Small intestine (tissue), 7 donors: ENCODE results near the gene LRIT2. TPM values are rescaled to one million over a fixed set of nuclear protein-coding genes. Genes with fewer than 3 reads are reported as not detected.

ENCODE experiments used
- DNase-seq, 2 donors: peaks; one replicate each; pipeline versions ENCODE4 v3.0.0 to v3.0.0-alpha.2; 2013
- FAIRE-seq: peaks from 2 replicates; lab custom pipeline; 2012; peaks lifted over from hg19 to GRCh38; lab: Jason Lieb, UNC
- H3K27ac ChIP-seq, 3 donors: one replicate each; pipeline ENCODE4 v1.5.1; 2013; ENCODE audit warnings: low read length in 2 of 3, mild to moderate bottlenecking in 2 of 3, control low read depth in 1 of 3, inconsistent platforms in 1 of 3, low read depth in 1 of 3, moderate library complexity in 1 of 3
- H3K27me3 ChIP-seq, 3 donors: one replicate each; pipeline ENCODE4 v1.6.1; 2013; ENCODE audit warnings: low read length in 3 of 3, inconsistent platforms in 1 of 3; ENCODE audit not compliant: control insufficient read depth in 3 of 3, insufficient read depth in 3 of 3
- H3K36me3 ChIP-seq, 3 donors: one replicate each; pipeline ENCODE4 v1.6.1; 2013; ENCODE audit warnings: low read length in 3 of 3, inconsistent platforms in 1 of 3, low read depth in 1 of 3, mild to moderate bottlenecking in 1 of 3, moderate library complexity in 1 of 3; ENCODE audit not compliant: control insufficient read depth in 3 of 3, insufficient read depth in 2 of 3
- H3K4me1 ChIP-seq, 3 donors: one replicate each; pipeline ENCODE4 v1.6.1; 2013; ENCODE audit warnings: low read length in 2 of 3, inconsistent platforms in 1 of 3, low read depth in 1 of 3, mild to moderate bottlenecking in 1 of 3, moderate library complexity in 1 of 3; ENCODE audit not compliant: control insufficient read depth in 3 of 3, insufficient read depth in 2 of 3
- H3K4me3 ChIP-seq, 3 donors: one replicate each; pipeline ENCODE4 v1.5.1; 2013; ENCODE audit warnings: low read length in 3 of 3, control low read depth in 1 of 3, inconsistent platforms in 1 of 3, low read depth in 1 of 3, mild to moderate bottlenecking in 1 of 3, moderate library complexity in 1 of 3
- H3K9me3 ChIP-seq, 2 donors: one replicate each; pipeline ENCODE4 v1.6.1; 2013; ENCODE audit warnings: low read depth in 1 of 2, low read length in 1 of 2; ENCODE audit not compliant: control insufficient read depth in 2 of 2, insufficient read depth in 1 of 2
- WGBS, 3 donors: extraction: QIAGEN DNeasy Blood & Tissue Kit; methylation state at CpG; one replicate each; pipeline ENCODE4 v1.1.7; 2013; 5-methylcytosine and 5-hydroxymethylcytosine counted together
- polyA plus RNA-seq, 4 donors: library from polyadenylated mRNA; stranded (reverse) in 3 of 4; unstranded in 1 of 4; fragments of 200-250 nt in 3 of 4; fragments of 120-200 nt in 1 of 4; gene quantifications; one replicate each; pipeline versions ENCODE4 v1.2.1 to v1.2.3, GENCODE V29; 2013
- donor health status: healthy with polysubstance abuse.
- donor health status: control.
- donor health status: control.
- donor health status: Bipolar disorder and iron deficiency.
- donor health status: healthy.

LRIT2 gene
- polyA plus RNA-seq, 4 donors = 0.25 TPM; not detected in 3

DNA sequence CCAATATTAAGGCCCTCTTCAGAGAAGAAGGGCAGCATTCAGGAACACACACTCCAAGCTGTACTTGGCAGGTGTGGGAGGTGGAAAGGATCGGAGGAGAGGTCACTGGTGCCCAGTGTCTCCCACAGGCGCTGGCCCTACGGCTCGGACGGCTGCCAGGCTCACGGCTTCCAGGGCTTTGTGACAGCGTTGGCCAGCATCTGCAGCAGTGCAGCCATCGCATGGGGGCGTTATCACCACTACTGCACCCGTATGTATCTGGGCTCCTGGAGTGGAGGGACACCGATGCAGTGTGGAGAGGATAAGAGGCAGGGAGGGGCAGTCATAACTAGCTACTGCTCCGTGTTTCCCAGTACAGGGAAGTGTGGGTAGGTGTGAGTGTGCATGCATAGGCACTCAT is 23.4 kb upstream of the LRIT2 start:
- DNase-seq = no peak
- no peaks in the 10 kb centered on the region for H3K4me1 ChIP-seq
- H3K27ac ChIP-seq = no peak overlapping the region
- peaks cover 0 to 5% of the 10 kb centered on the region in 2 donors for H3K9me3 ChIP-seq
- no peak for FAIRE-seq
- H3K4me3 ChIP-seq = no peak overlapping the region
- H3K27me3 ChIP-seq = peaks cover 0 to 2% (median 0%) of the 10 kb centered on the region in 3 donors
- no peaks in the 10 kb centered on the region for H3K36me3 ChIP-seq
- WGBS, 3 donors = 76 to 80% (median 78%) methylated on average over 11 to 12 of the region's 12 CpGs

DNA sequence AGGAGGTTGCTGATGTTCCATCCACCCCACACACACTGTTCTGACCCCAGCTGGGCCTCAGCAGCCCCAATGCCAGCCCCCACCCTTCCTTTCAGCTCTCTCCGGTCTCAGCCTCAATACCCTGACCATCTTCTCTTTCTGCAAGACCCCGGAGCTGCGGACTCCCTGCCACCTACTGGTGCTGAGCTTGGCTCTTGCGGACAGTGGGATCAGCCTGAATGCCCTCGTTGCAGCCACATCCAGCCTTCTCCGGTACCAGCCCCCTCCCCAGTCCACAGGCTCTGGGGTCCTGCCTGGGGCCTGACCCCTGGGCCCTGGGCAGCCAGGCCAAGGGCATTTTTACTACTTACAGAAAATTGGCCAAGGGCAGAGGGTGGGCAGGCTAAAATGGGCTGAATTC is 22.2 kb upstream of the LRIT2 start:
- H3K4me3 ChIP-seq = no peak overlapping the region
- no peaks in the 10 kb centered on the region for H3K4me1 ChIP-seq
- peaks cover 0 to 2% (median 0%) of the 10 kb centered on the region in 3 donors for H3K27me3 ChIP-seq
- WGBS, 3 donors = 80 to 84% (median 80%) methylated on average over 6 of the region's 6 CpGs
- no peaks in the 10 kb centered on the region for H3K36me3 ChIP-seq
- DNase-seq (no peak), FAIRE-seq (no peak)
- peaks cover 0 to 5% of the 10 kb centered on the region in 2 donors for H3K9me3 ChIP-seq
- no peak overlapping the region for H3K27ac ChIP-seq

DNA sequence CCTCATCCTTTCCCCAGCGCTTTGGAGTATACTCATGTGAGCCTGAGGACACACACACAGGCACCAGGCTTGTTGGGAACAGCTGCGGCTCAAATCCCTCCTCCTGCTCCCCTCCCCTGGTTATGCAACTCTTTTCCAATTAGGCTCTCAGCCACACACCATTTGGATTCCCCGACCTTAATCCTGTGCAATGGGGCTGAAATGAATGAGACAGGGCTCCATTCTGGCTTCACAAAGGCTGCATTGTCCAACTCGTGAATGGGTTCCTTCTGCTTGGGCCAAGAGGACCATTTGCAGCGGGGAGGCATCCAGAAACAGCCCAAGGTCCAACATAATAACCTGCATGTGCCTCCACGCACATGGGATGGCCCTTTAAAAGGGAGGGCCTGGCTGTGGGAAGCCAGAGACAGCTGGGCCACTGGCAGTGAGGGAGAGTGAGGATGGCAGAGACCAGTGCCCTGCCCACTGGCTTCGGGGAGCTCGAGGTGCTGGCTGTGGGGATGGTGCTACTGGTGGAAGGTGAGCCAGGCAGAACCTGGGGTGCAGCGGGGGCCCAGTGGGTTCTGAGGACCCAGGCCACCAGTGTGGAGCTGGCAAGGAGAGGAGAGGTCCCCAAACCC is 19.4 kb upstream of the LRIT2 start, which contains the start of gene RGR:
TSS of gene RGR (plus strand) at position 403 of the 620 bp plus-strand sequence. CDS start at position 441, 38 bp downstream.
- Histone ChIP-seq H3K9me3 (no peaks in the 10 kb centered on the region), H3K27me3 (peaks cover 0 to 2% (median 0%) of the 10 kb centered on the region in 3 donors), H3K36me3 (no peaks in the 10 kb centered on the region), H3K27ac (no peak within 1 kb of the TSS), H3K4me1 (no peaks in the 10 kb centered on the region), H3K4me3 (no peak within 1 kb of the TSS)
- FAIRE-seq = no peak
- no peak for DNase-seq
- WGBS, 3 donors = 34 to 45% (median 38%) methylated on average over 9 of the region's 9 CpGs

DNA sequence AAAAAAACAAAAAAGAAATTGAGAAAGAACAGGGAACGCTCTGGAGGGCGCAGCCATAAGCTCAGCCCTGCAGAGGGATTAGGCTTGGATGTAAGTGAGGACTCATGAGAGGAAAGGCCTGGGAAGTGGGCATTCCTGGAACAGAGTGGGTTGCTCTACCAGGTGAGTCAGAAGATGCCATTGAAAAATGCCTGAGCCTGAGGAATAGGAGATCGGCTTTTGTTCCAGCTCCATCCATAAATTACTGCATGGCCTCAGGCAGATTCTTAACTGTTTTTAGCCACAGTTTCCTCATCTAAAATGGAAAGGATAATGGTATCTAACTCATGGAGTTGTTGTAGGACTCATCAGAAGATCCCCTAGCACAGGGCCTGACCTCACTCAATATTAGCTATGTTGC is 18.4 kb upstream of the LRIT2 start:
- H3K27ac ChIP-seq = no peak overlapping the region
- H3K9me3 ChIP-seq = no peaks in the 10 kb centered on the region
- no peak for DNase-seq
- WGBS, 3 donors = 97 to 100% (median 98%) methylated on average over 3 of the region's 3 CpGs
- FAIRE-seq = no peak
- no peak overlapping the region for H3K4me3 ChIP-seq
- peaks cover 0 to 2% (median 0%) of the 10 kb centered on the region in 3 donors for H3K27me3 ChIP-seq
- no peaks in the 10 kb centered on the region for H3K4me1 ChIP-seq
- H3K36me3 ChIP-seq = no peaks in the 10 kb centered on the region

DNA sequence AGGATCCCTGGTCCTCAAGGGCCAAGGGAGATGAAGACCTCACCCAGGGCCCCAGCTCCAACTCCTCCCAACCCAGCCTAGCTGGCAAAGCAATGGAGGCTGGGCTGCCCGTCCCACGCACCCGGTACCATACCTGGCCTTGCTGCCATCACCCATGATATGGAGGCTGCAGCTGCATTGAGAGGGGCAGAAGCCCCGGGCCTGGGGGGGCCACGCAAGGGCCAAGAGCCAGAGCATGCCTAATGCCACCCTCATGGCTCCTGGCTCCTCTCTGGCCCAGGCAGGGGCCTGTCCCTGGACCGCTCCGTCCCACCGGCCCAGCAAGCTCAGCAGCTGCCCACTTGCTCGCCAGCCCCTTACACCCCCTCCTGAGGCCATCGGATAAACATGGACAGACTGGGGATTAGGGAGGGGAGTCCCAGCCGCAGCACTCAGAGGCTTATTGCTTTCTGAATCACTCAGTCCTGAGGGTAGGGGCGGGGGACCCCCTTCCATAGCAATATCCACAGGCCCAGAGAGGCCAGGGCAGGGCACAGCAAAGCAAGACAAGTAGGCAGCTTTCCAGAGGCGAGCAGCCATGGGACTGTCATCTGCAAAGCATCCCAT is 15.9 kb upstream of the LRIT2 start, which contains the start of gene LRIT1:
TSS of gene LRIT1 (minus strand) at position 362 of the 606 bp plus-strand sequence. CDS start at position 255, 107 bp downstream.
- Histone ChIP-seq H3K4me3 (no peak within 1 kb of the TSS), H3K4me1 (no peaks in the 10 kb centered on the region), H3K9me3 (no peaks in the 10 kb centered on the region), H3K27ac (no peak within 1 kb of the TSS), H3K36me3 (no peaks in the 10 kb centered on the region), H3K27me3 (peaks cover 0 to 9% (median 8%) of the 10 kb centered on the region in 3 donors)
- WGBS, 3 donors = 82 to 92% (median 87%) methylated on average over 12 to 13 of the region's 13 CpGs
- DNase-seq (no peak), FAIRE-seq (no peak)

DNA sequence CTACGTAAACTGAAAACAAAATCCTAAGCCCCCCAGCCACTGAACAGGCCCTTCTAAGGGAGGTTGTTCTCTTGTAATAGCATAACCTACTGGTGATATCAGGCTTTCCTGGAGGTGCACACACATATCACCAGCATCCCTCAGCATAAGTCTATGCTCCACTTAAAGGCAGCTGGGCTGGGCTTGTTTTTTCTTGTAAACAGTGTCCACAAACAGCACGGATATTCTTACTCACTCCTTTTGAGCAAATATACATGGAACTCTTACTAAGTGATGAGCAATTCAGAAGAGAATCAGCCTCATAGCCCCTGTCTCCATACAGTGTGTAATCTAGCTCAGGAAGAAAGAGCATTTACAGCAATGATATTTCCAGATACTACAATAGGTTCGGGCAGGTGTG is 13.6 kb upstream of the LRIT2 start:
- FAIRE-seq (no peak), DNase-seq (no peak)
- H3K27ac ChIP-seq = no peak overlapping the region
- WGBS, 3 donors = 85 to 87% (median 86%) methylated on average over 3 of the region's 3 CpGs
- H3K4me3 ChIP-seq = no peak overlapping the region
- H3K4me1 ChIP-seq = no peaks in the 10 kb centered on the region
- peaks cover 0 to 9% (median 8%) of the 10 kb centered on the region in 3 donors for H3K27me3 ChIP-seq
- no peaks in the 10 kb centered on the region for H3K36me3 ChIP-seq
- H3K9me3 ChIP-seq = no peaks in the 10 kb centered on the region

DNA sequence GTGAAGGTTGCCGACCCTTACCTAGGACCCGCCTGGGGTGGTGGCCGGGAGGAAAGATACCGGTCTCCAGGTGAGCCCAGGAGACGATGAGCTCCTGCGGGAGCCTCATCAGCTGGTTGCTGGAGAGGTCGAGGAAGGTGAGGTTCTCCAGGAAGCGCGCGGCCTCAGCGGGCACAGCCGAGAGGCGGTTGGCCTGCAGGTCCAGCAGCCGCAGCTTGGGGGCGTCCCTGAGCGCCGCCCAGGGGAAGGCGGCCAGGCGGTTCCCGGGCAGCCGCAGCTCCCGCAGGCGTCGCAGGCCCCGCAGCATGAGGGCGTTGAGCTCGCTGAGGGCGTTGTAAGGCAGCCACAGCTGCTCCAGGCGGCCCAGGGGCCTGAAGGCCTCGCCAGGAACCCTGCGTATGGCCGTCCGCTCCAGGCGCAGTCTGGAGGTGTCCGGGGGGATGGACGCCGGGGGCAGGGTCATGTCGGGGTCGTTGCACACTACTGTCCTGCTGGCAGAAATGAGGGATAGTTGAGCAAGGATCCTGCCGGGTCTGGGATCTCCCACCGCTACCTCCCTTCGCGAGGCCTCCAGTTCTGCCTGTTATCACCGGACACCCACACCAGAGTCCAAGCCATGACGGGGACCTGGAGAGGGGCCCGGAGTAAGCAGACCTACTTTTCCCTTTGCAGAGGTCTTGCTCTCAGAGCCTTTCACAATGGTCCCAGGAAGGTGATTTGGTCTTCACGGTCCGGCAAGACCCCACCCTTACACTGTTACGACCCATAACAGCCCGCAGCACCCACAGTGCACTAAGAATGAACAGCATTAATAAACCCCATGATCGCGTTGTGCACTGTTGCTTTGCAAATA is 12.1 kb upstream of the LRIT2 start:
- Histone ChIP-seq H3K9me3 (no peaks in the 10 kb centered on the region), H3K36me3 (no peaks in the 10 kb centered on the region), H3K4me3 (no peak overlapping the region), H3K27me3 (peaks cover 0 to 10% (median 9%) of the 10 kb centered on the region in 3 donors), H3K4me1 (no peaks in the 10 kb centered on the region), H3K27ac (no peak overlapping the region)
- DNase-seq (no peak), FAIRE-seq (no peak)
- WGBS, 3 donors = 48 to 65% (median 65%) methylated on average over 51 to 52 of the region's 52 CpGs

DNA sequence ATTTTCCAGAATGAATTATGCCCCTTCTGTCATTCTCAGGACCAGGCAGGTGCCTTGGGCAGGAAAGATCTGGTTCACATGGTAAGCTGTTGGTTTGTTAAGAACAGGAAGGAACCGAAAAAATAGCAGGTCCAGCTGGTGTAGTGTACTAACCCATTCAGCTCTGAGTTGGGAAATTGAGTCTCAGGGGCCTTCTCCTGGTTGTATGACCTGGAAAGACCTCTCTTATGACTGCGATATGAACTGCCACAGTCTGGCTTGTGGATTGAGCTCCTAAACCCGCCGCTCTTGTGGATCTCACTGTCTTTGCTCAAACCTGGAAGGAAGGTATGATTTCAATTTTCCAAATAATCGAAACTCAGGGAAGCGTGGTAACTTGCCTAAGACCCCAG is 11.5 kb upstream of the LRIT2 start:
- FAIRE-seq = no peak
- no peak overlapping the region for H3K27ac ChIP-seq

More for the DNA sequence above, 11.5 kb upstream of the LRIT2 start:
- H3K36me3 ChIP-seq = no peaks in the 10 kb centered on the region
- no peak overlapping the region for H3K4me3 ChIP-seq
- H3K9me3 ChIP-seq = no peaks in the 10 kb centered on the region
- peaks cover 0 to 13% (median 9%) of the 10 kb centered on the region in 3 donors for H3K27me3 ChIP-seq
- 83 to 88% (median 87%) methylated on average over 6 of the region's 6 CpGs for WGBS, 3 donors
- H3K4me1 ChIP-seq = no peaks in the 10 kb centered on the region
- no peak for DNase-seq
